Activated effector memory CD4-positive, alpha-beta T cell treated with Interleukin-2 at 50 U/mL for 16 hours (primary cell): Measurements from ENCODE around the gene MAP2K5.

Experiments
- DNase-seq: peaks from one replicate; pipeline ENCODE4 v3.0.0-alpha.2; 2020

Gene MAP2K5

DNA sequence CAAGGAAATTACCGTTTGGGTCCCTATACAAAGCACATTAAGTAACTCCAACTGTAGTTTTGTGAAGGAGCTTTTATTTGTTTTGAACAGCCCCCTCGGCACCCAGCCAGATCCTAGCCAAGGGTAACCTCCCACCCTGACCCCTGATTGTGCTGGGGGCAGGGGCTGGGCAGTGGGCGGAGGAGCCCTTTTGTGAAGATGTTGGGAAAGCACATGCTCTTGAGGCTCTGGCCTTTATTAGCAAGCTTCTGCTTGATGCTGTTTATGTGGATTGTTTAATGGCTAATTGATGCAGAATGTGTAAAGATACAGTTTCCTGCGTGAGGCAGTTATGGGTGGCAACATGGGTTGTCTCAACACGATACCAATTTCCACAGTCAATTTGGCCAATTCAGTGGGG, 136.5 kb downstream of the MAP2K5 start:
- no peak for DNase-seq

DNA sequence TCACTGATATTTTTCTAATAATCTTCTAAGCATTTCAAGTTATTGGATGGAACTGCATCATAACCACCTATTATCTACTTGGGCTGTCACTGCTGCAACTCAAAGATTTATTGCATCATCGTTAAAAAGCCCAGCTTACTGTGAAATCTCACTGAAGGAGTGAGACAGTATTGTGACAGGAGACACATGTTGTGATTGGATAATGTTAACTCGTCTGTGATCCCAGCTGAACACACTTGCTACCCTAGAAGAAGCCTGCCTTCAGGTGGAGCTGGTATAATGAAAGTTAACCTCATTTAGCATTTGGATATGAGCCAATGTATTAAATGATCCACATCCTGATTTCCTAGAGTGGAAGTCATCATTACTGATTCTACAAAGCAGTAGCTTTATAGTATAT, 138.1 kb downstream of the MAP2K5 start:
- no peak for DNase-seq

DNA sequence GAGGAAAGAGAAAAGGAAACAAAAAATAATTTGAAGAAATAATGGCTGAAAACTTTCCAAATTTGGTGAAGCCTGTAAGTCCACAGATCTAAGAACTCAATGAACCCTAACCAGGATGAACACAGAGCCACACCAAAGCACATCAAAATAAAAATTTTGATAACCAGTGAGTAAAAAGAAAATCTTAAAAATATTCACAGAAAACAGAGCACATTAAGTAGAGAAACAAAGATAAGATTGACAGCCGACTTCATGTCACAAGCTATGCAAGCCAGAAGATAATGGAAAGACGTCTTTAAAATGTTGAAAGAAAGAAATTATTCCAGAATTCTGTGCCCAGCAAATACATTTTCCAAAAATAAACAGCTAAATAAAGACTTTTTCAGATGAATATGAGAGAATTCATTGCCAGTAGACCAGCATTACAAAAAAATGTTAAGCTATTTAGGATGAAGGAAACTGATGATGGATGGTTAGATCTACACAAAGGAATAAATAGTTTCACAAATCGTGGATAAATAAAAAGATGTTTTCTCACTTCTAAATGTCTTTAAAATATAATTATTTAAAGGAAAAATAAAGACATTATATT, 142.6 kb downstream of the MAP2K5 start:
- no peak for DNase-seq

DNA sequence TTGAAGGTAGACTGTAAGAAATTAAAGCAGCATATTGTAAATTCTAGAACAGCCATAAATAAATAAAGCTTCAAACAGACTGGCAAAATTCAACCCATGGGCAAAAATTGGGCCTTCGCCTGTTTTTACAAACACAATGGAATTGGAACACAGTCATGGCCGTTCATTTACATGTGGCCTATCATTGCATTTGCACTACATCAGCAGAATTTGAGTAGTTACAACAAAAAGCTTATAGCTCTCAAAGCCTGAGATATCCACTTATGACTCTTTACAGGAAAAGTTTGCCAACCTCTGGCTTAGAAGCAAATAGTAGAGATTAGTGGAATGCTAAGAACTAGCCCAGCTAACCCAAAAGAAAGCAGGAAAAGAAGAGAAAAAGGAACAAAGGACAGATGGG, 143.2 kb downstream of the MAP2K5 start:
- no peak for DNase-seq

DNA sequence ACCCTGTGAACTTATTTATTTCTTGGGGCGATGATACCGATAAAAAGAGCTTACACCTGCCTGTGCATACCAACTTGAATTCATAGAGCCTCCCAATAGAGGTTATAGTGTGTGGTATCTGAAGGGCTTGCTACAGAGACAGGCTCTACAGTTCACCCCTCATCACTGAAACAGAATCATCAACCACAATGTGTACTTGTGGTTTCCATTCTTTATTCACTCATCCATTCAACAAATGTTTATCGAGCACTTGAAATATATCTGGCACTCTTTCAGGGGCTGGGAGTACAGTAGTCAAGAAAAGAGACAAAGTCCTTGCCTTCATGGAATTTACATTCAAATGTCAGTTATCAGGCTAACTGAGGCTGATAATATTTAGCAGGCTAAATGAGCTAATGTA, 148.4 kb downstream of the MAP2K5 start:
- DNase-seq: no peak

DNA sequence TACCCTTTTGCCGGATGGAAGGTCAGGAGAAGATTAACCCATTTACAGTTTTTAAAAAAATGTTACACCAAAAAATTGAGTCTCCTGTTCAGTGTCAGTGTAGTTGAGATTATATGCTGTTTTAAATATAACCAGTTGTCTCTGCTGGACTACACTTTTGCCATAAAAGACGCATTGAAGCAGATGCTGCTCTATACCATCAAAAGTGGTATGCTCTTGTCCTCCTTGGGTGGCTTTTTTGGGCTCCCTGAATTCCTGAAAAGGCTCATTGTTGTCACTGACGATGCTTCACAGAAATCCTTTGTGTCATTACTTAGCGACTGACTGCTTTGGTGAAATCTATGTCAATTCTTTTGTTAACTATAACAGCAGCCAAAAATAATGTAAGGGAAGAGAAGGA, 148.9 kb downstream of the MAP2K5 start:
- DNase-seq: no peak

DNA sequence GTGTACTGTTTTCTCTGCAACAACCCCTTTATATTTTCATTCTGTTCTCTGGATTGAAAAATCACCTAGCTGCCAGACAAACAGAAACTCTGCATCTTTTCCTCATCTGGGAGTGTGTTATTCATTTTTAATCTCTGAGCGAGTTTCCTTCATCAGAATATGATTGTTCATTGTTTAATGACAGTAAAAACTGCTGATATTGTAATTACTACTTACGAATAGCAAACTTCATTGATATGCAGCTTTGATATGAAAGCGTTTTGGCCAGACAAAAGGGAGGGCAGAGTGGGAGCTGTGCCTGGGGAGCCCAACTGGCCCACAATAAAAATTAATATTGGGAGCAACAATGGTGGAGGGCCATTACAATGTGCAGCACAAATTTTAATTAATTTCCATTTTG, 150.1 kb downstream of the MAP2K5 start:
- DNase-seq: no peak

DNA sequence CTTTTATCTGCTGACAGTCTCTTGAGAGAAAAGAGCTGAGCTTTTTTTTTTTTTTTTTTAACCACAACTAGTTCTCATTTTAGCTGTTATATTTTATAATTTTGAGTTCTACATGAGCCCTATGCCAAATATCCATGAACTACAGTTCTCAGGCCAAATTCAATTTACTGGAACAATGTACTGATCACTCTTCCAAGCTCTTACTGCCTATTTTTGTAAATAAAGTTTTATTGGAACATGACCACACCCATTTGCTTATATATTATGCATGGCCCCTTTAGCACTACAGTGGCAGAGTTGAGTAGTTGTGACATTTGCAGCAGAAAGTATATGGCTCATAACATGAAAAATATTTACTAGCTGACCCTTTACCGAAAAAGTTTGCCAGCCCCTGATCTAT, 153.6 kb downstream of the MAP2K5 start:
- no peak for DNase-seq

DNA sequence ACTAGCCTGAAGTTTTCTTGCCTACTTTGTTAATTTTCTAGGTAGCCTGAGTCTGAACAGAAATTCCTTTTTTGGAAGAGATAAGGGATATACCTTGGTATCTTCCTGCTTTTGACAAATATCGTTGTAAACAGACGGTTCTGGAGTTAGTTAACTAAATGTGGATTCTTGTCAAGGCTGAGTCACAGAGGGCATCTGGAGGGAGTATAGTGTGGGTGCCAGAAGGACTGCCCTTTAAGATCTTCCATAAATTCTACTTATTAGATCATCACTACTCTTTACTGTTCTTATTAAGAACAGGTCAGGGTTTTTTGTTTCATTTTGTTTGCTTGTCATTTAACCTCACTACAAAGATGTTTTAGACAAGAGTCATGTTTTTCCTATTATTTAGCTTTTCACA, 157.5 kb downstream of the MAP2K5 start:
- DNase-seq: no peak

DNA sequence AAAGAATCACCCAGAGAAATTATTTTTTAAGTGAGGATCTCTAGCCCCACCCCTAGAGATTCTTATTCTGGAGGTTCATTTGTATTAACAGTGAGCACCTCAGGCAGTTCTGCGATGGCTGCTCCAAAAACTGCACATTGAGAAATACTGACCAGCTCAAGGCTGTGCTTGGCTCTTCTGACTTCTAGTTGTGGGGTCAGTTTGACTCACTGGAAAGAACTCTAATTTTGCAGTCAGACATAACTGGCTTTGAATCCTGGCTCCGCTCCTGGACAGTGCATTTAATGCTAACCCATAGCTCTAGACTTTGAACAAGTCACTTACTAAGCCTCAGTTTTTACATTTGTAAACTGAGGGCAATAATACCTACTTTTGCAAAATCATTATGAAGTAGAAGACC, 159.2 kb downstream of the MAP2K5 start:
- DNase-seq: no peak

DNA sequence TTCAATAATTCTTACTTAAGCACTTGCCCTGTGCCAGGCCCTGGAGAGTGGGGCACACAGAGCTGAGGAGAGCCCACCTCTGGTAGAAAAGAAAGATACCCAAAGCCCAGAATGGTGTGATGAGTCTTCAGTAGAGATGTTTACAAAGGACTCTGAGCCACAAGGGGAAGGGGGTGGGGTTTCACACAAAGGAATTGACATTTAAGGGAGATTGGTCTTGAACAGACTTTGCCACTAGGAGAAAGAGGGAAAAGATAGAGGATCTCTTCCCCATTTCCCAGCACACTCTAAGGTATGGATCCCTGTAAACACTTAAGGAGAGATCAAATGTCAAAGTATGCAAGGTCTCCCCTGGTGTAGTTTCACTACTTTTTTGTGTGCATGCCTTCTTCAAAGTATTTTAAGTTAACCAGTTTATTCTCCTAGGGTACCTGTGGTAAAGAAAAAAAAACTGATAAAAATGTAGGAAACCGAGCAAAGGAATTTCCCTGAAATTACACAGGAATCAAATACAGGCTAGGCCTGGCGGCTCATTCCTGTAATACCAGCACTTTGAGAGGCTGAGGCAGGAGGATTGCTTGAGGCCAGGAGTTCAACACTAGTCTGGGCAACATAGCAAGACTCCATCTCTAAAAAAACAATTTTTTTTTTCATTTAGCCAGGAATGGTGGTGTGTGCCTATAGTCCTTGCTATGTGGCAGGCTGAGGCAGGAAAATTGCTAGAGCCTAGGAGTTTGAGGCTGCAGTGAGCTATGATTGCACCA, 165.2 kb downstream of the MAP2K5 start:
- no peak for DNase-seq

DNA sequence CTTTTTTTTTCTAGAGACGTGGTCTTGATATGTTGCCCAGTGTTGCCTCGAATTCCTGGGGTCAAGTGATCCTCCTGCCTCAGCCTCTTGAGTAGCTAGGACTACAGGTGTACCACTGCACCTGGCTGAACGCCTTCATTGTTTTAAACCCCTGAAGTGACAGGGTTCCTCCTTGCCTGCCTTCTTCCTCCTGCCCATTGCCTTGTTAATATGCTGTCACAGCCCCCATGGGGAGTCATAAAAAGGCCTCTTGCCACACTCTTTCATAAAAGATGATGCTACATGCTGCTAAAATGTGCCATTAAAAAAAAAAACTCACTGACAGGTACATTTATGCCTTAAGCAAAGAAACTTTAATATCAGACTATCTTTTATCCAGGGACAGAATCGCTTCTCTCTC, 166.0 kb downstream of the MAP2K5 start:
- no peak for DNase-seq

DNA sequence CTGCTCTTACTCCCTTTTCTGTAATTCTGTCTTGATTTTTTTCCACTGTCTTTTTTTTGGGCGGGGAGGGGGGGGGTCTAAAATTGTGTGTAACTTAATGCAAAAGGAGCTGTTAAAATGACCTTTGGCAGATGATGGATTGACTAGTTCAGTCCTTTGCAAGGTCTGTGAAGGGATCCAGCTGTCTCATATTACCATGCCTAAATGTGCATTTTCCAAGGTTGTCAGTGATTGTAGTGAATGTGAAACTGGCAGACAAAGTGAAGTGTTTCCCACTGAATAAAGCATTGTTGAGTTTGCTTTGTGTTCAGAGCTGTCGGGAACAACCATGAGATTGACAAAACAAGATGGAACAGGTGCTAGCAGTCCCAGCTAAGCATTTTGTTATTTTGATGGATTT, 172.7 kb downstream of the MAP2K5 start:
- DNase-seq: no peak

DNA sequence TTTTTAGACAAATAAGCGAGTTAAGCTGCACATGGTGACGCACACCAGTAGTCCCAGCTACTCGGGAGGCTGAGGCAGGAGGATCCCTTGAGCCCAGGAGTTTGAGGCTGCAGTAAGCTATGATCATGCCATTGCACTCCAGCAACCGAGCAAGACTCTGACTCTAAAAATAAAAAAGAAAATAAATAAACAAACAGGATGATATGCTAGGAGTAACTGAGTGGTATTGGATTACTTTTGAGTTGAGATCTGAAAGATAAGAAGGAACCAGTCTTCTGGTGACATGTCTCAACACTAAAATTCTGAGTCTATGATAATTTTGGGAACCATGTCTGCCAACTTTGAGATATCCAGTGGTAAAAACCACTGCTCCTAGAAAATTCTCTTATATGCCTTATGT, 173.7 kb downstream of the MAP2K5 start:
- no peak for DNase-seq

DNA sequence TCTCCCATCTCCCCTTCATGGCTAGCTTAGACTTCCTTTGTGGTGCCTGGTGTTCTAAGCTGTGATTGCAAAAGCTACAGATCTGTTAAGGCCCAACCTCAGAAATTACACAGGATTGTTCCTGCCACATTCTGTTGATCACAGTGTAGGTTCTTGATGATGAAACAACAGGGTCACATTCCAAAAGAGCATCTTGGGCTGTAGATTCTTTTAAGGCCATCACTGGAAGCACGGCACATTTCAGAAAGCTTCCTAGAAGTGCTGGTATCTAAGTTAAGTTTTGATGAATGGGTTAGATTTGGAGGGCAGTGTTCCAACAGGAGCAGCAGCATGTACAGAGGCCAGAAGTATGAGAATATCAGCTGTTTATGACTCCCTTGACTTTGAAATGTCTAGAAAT, 175.3 kb downstream of the MAP2K5 start:
- no peak for DNase-seq

DNA sequence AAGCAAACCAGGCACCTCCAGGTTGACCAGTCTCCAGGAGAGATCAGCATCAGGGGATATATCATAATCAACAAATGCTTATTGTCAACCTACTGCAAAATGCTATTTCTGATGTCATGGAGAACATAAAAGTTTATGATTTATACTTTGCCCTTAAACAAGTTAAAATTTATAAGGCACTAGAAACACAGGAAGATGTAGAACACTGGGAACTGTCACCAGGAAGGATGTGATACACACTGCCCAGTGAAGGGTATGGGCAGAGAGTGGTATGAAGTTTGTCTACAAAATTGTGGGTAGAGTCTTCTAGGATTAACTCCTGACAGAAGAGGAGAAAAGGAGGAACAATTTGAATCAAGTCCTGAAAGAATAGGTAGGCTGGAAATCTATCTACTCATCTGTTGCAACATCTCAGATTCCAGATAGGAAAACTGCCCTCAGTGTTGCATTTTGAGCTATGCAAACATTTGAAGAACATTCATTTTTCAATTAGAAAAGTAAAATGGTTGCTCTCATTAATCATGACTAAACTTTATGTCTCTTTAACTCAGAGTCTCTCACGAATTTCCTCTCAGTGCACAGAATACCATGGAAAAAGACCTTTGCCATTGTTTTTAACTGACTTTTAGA, 176.9 kb downstream of the MAP2K5 start:
- DNase-seq: no peak

DNA sequence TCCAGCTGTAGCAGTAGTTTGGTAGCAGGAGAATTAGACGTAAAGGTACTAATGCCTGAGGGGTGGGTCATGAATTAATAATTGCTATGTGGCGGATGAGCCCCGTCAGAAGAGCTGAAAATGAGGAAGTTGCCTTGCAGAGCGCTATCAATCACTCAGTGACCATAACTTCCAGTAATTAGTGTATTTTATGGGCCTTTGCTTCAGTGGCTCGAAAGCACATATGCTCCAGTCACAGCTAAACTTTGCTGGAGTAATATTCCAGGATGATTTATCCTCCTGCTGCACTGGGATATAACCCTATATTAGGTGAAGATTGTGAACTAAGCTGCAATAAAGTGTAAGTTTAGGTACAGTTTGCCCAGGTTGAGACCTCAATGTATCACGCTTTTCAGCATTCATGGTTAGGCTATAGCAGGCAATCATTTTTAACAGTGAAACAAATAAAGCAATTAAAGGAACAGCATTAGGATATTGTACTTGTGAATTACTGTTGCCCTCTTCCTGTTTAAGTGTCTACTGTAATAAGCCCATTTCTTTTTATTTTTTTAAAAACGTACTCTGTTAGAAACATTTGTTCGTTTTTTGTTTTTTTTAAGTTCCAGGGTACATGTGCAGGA, 178.2 kb downstream of the MAP2K5 start:
- DNase-seq: no peak

DNA sequence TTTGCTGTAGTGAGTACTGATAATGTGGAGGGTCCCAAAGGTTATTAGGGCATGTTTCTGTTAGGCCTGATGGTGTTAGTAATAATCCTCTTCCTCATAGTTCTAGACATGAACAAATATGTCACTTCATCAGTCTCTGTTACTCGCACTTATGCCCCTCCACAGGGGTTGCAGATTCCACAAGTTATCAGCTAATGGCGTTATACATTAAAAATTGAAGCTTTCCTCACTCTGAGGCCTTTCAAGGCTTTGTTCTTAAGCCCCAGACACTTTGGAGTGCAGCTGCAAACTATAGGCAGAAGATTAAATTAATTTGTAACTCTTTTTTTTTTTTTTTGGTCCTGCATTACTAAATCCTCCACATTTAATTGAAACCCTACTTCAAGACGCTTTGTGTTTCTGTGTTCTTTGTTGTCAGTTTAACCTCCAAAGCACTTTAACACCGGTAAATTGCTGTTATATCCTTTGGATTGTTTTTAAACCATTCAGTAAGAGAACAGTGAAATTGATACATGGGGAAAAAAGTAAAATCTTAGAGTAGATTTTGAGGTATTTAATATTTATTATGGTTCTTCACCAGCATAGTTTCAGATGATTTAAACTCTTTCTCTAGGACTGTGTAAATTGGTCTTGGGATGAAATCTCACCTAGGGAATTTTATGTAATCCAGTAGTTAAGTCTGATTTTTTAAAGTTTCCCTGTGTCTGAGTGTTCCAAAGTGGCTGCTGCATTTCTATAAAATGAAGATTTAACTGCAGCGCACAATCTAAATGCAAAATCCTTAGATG, 179.7 kb downstream of the MAP2K5 start:
- DNase-seq: no peak

DNA sequence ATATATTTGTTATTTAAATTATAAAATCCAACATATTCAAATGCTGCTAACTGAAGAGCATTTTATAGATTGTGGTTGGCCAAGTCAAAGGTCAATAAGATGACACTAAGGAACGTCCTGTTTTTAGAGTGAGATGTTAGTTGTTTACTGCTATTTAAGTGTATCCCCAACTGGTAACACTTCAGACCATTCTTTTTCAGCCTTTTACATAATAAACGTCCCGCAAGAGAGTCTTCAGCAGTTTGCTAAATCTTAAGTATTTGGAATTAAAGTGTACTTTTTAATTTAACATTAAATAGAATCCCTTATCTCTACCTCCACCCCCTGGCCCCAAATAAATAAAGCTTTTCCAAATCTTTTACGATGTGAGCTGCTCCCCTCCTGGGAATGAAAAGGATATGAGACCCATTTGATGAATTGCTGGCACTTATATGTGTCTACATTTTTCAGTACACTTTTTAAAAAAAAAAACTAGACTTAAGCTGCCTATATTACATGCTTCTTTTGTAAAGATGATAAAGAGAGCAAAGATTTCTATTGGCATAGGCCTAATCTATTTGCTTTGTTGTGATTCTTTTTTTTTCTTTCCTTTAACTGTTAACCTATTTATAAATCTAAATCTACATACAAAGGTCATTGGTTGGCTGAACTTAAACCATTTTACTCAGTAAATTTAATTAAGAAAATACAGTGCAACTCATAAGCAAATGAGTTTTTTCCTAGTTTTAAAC, 181.0 kb downstream of the MAP2K5 start:
- DNase-seq: no peak

DNA sequence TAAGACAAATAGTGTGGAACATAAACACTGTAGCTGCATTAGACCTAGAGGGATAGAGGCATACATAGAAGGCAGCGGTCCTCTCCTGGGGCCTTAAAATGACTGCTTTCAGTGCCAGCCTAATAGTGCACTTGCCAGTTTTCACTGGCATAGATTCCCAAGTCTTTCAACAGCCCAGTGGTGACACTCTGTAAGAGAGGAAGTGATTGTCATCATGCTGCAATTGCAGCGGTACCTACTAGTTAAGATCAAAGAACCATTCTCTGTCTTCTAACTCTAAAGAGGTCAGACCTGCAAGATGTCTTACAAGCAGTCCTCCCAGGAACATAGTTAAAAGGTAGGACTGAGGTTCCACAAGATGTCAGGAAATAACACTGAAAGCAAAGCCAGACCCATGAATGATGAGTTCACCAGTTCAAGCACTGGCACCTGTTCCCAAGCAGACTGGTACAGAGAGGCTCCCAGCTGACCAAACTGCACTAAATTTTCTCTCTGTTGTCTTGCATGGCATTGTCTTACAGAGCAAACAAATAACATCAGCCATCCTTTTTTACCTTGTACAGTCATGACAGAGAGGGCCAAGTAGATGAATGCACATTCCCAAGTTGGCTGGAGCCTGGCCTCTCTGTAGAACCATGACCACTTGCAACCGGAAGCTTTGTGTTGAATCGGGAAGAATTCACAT, 182.3 kb downstream of the MAP2K5 start:
- DNase-seq: no peak

DNA sequence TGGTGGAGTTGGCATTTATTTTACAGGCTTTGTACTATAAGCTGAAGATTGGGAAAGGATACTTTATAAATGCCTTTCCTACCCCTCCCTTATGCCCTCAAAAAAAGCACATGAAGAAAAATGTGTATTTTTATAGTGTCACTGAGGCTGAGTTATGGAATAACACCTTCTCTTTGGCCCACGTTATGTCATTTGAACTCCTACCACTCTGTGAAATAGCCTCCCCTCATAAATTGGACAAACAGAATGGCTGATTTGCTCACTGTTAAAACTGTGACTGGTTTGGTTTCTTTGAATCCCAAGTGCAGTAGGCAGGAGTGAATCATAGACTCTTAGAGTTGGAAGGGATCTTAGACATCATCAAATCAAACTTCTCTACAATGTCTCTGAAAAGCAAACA, 187.6 kb downstream of the MAP2K5 start:
- no peak for DNase-seq
